Measurements from ENCODE around the gene VCAN. TPM values are rescaled to one million over a fixed set of nuclear protein-coding genes. Genes with fewer than 3 reads are reported as not detected.

The VCAN gene
- total RNA-seq, 1 donor from 2014 or later = 678 TPM

DNA sequence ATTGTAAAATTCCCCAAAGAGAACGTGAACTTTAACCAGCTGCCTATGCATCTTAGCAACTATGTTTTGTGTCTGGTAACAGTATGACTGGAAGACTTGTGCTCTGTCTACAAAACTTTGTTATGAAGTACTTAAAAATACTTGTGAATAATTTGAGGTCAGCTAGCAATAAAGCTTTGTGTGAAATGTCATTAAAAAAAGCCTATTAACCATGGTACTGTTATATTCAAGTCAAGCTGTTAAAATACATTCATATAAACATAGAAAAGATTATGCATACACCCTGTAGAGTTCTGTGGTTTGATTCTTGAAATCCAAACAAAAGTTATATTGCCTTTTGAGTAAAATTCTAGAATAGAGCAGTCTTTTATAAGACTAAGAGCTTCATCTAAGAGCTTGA is 60.1 kb downstream of the VCAN start:
- Mint-ChIP-seq H3K4me3 (no peak overlapping the region), H3K9me3 (no peaks in the 10 kb centered on the region), H3K36me3 (peaks cover 7% of the 10 kb centered on the region), H3K4me1 (peaks cover 5% of the 10 kb centered on the region), H3K27ac (no peak overlapping the region), H3K27me3 (ENCODE audit: low read depth) (no peaks in the 10 kb centered on the region)
- DNase-seq (ENCODE audit: low spot score in 2 of 2, unreplicated experiment in 2 of 2) = no peak
- TF ChIP-seq, protein P1, sequence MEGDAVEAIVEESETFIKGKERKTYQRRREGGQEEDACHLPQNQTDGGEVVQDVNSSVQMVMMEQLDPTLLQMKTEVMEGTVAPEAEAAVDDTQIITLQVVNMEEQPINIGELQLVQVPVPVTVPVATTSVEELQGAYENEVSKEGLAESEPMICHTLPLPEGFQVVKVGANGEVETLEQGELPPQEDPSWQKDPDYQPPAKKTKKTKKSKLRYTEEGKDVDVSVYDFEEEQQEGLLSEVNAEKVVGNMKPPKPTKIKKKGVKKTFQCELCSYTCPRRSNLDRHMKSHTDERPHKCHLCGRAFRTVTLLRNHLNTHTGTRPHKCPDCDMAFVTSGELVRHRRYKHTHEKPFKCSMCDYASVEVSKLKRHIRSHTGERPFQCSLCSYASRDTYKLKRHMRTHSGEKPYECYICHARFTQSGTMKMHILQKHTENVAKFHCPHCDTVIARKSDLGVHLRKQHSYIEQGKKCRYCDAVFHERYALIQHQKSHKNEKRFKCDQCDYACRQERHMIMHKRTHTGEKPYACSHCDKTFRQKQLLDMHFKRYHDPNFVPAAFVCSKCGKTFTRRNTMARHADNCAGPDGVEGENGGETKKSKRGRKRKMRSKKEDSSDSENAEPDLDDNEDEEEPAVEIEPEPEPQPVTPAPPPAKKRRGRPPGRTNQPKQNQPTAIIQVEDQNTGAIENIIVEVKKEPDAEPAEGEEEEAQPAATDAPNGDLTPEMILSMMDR (IDR thresholded peaks at IDR 0.05; ENCODE audit: unreplicated experiment) = no peak

DNA sequence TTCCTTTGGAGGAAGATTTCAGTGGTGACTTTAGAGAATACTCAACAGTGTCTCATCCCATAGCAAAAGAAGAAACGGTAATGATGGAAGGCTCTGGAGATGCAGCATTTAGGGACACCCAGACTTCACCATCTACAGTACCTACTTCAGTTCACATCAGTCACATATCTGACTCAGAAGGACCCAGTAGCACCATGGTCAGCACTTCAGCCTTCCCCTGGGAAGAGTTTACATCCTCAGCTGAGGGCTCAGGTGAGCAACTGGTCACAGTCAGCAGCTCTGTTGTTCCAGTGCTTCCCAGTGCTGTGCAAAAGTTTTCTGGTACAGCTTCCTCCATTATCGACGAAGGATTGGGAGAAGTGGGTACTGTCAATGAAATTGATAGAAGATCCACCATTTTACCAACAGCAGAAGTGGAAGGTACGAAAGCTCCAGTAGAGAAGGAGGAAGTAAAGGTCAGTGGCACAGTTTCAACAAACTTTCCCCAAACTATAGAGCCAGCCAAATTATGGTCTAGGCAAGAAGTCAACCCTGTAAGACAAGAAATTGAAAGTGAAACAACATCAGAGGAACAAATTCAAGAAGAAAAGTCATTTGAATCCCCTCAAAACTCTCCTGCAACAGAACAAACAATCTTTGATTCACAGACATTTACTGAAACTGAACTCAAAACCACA is 67.4 kb downstream of the VCAN start:
- no peak for DNase-seq (ENCODE audit: low spot score in 2 of 2, unreplicated experiment in 2 of 2)

GRCh38 chr5:83539463-83539790 is 67.9 kb downstream of the VCAN start:
- DNase-seq (ENCODE audit: low spot score in 2 of 2, unreplicated experiment in 2 of 2) = no peak

More for the DNA sequence above, 67.4 kb downstream of the VCAN start:
- Mint-ChIP-seq H3K27me3 (ENCODE audit: low read depth) (no peaks in the 10 kb centered on the region), H3K27ac (no peak overlapping the region), H3K4me1 (no peaks in the 10 kb centered on the region), H3K36me3 (peaks cover 42% of the 10 kb centered on the region), H3K9me3 (peaks cover 16% of the 10 kb centered on the region), H3K4me3 (no peak overlapping the region)
- TF ChIP-seq, protein P1 (IDR thresholded peaks at IDR 0.05; ENCODE audit: unreplicated experiment) = no peak

GRCh38 chr5:83540105-83540504 is 68.6 kb downstream of the VCAN start:
- Mint-ChIP-seq H3K4me3 (no peak overlapping the region), H3K27ac (no peak overlapping the region), H3K27me3 (ENCODE audit: low read depth) (no peaks in the 10 kb centered on the region), H3K4me1 (no peaks in the 10 kb centered on the region), H3K9me3 (peaks cover 16% of the 10 kb centered on the region), H3K36me3 (peaks cover 42% of the 10 kb centered on the region)
- DNase-seq (ENCODE audit: low spot score in 2 of 2, unreplicated experiment in 2 of 2) = no peak
- TF ChIP-seq, protein P1 (IDR thresholded peaks at IDR 0.05; ENCODE audit: unreplicated experiment) = no peak

More at GRCh38 chr5:83539463-83539790, 67.9 kb downstream of the VCAN start:
- Mint-ChIP-seq H3K4me1 (no peaks in the 10 kb centered on the region), H3K27ac (no peak overlapping the region), H3K27me3 (ENCODE audit: low read depth) (no peaks in the 10 kb centered on the region), H3K36me3 (peaks cover 42% of the 10 kb centered on the region), H3K4me3 (no peak overlapping the region), H3K9me3 (peaks cover 16% of the 10 kb centered on the region)
- TF ChIP-seq, protein P1 (IDR thresholded peaks at IDR 0.05; ENCODE audit: unreplicated experiment) = no peak

DNA sequence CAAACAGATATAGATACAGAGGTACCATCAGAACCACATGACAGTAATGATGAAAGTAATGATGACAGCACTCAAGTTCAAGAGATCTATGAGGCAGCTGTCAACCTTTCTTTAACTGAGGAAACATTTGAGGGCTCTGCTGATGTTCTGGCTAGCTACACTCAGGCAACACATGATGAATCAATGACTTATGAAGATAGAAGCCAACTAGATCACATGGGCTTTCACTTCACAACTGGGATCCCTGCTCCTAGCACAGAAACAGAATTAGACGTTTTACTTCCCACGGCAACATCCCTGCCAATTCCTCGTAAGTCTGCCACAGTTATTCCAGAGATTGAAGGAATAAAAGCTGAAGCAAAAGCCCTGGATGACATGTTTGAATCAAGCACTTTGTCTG is 69.2 kb downstream of the VCAN start:
- TF ChIP-seq, protein P1 (IDR thresholded peaks at IDR 0.05; ENCODE audit: unreplicated experiment) = no peak
- H3K36me3 Mint-ChIP-seq = peaks cover 45% of the 10 kb centered on the region

More for the DNA sequence above, 69.2 kb downstream of the VCAN start:
- H3K4me3 Mint-ChIP-seq = no peak overlapping the region
- peaks cover 16% of the 10 kb centered on the region for H3K9me3 Mint-ChIP-seq
- no peaks in the 10 kb centered on the region for H3K4me1 Mint-ChIP-seq
- no peak overlapping the region for H3K27ac Mint-ChIP-seq
- no peak for DNase-seq (ENCODE audit: low spot score in 2 of 2, unreplicated experiment in 2 of 2)
- H3K27me3 Mint-ChIP-seq (ENCODE audit: low read depth) = no peaks in the 10 kb centered on the region

Measured in mesothelial cell of epicardium (in vitro differentiated cells).